22Rv1 (cell line): ENCODE data around the gene CBLB.

Experiments used
- H3K27ac ChIP-seq: fragments of 450-650 bp; 2 replicates; pipeline ENCODE4 v1.5.1; 2017
- ZFX ChIP-seq: fragments of 450-650 bp; IDR thresholded peaks from 2 replicates; pipeline ENCODE4 v1.6.1; 2017; ENCODE audit warnings: antibody characterized with exemption, borderline replicate concordance
- TF ChIP-seq, protein P1 (sequence below): fragments of 450-650 bp; IDR thresholded peaks from 2 replicates; pipeline ENCODE4 v1.5.1; 2017; ENCODE audit warnings: mild to moderate bottlenecking

CBLB gene

DNA sequence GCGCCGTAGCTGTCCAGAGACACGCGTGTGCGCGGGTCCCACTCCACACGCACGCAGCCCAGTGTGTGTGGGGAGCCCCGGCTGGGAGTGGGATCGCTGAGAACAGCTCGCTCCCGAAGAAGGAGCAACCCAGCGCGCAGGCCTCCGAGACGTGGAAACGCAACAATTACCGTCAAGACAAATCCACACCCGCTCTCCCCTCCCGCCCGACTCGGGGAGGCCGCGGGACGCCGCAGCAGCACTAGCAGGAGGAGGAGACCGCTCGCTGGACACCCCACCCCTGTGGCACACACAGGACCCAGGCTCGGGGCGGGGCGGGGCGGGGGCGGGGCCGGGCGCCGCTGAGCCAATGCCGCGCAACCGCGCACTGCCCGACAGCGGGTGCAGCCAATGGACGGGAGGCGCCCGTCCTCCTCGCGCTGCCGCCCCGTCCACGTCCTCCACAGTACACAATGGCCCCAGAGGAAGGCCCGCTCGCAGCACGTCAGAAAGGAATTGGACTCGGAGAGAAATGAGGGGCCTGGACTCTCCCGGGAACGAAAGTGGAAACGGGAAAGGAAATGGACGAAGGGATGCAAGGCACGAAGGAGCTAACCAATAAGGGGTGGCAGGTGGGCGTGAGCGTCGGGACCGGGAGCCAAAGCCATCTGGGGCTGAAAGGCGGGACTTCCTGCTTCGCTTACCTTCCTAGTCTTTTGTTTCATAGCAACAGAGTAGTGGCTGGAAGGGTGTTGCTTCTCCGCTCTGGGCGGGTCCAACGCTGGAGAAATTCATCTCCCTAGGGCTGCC, at the start of gene CBLB:
TSS of gene CBLB (minus strand) at position 271 of the 789 bp plus-strand sequence. CDS start 1,435 bp downstream, outside the sequence.
- TF ChIP-seq, protein P1, sequence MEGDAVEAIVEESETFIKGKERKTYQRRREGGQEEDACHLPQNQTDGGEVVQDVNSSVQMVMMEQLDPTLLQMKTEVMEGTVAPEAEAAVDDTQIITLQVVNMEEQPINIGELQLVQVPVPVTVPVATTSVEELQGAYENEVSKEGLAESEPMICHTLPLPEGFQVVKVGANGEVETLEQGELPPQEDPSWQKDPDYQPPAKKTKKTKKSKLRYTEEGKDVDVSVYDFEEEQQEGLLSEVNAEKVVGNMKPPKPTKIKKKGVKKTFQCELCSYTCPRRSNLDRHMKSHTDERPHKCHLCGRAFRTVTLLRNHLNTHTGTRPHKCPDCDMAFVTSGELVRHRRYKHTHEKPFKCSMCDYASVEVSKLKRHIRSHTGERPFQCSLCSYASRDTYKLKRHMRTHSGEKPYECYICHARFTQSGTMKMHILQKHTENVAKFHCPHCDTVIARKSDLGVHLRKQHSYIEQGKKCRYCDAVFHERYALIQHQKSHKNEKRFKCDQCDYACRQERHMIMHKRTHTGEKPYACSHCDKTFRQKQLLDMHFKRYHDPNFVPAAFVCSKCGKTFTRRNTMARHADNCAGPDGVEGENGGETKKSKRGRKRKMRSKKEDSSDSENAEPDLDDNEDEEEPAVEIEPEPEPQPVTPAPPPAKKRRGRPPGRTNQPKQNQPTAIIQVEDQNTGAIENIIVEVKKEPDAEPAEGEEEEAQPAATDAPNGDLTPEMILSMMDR = no peak
- no peak for TF ChIP-seq ZFX

DNA sequence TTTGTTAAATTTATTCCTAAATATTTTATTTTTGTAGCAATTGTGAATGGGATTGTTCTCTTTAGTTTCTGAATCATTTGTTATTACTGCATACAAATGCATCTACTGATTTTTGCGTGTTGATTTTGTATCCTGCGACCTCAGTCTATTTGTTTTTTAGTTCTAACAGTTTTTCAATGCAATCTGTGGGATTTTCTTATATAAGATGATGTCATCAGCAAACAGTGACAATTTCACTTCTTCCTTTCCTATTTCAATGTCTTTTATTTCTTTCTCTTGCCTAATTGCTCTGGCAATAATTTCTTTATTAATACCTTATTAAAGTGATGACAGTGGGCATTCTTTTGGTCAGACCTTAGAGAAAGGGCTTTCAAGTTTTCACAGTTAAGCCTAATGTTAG, 48.0 kb upstream of the CBLB start:
- TF ChIP-seq ZFX = no peak
- TF ChIP-seq, protein P1 = no peak
- H3K27ac ChIP-seq = no peak overlapping the region

More for the DNA sequence above, at the start of gene CBLB:
- H3K27ac ChIP-seq = peak within 1 kb of the TSS; percentile 82

DNA sequence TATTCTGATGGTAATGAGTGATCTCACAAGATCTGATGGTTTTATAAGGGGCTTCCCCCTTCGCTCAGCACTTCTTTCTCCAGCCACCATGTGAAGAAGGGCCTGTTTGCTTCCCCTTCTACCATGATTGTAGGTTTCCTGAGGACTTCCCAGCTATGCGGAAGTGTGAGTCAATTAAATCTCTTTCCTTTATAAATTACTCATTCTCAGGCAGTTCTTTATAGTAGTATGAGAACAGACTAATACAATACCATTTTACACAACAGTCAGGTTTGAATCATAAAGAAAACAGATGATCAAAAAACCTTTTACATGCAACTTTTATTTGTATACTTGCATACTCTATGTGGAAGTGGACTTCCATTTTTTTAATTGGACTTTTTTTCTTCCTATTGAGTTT, 46.7 kb upstream of the CBLB start:
- TF ChIP-seq, protein P1 = no peak
- TF ChIP-seq ZFX = no peak
- H3K27ac ChIP-seq = no peak overlapping the region

DNA sequence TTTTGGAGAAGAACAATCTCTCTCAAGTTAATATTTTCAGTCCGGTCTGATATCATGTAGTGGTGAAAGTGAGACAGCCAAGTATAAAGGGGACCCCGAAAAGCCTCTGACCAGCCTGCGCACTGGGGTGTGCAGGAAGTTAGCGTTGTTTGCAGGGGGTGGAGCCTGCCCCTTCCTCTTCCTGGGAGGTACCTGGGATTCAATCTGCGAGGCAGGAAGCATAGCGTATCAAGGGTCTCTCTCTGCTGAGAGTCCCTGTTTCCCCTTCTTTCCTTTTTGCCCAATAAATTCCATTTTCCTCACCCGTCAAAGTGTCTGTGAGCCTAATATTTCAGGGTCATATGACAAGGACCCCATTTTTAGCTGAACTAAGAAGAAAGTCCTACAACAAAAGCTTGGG, 44.8 kb upstream of the CBLB start:
- no peak overlapping the region for H3K27ac ChIP-seq
- TF ChIP-seq ZFX = no peak
- TF ChIP-seq, protein P1 = no peak

DNA sequence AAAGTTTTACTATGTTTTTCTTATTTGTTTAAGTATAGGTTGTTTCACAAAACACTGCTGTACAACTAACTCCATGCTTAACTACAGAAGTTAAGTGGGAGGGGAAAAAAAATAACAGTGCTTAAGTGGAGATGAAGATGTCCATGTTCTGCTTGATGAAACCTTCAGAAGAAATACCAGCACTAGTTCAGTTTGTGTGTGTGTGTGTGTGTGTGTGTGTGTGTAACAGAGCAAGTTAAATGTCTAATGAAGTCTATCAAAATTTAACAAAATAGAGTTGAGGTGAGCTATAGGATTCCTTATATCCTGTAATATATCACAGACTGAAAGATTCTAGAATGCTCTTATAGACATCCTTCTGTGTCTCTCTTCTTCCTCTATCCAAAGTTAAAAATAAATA, 44.1 kb upstream of the CBLB start:
- H3K27ac ChIP-seq = no peak overlapping the region
- TF ChIP-seq ZFX = no peak
- TF ChIP-seq, protein P1 = no peak

DNA sequence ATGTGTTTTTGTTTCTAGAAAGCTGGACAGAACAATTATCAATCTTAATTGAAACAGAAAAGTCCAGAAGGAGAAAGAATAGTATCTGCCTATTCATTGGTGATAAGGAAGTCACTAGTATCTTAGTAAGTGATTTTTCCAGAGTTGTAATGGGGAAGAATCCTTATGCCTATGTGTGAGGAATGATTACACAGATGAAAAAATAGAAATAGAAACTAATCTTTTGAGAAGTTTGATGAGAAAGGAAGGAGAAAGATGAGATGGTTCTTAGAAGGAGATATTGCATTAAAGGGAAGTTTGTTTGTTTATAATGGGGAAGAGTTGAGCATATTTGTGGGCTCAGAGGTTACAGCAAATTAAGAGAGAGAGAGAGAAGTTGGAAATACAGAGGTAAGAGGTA, 42.7 kb upstream of the CBLB start:
- TF ChIP-seq, protein P1 = no peak
- no peak for TF ChIP-seq ZFX
- H3K27ac ChIP-seq = no peak overlapping the region

DNA sequence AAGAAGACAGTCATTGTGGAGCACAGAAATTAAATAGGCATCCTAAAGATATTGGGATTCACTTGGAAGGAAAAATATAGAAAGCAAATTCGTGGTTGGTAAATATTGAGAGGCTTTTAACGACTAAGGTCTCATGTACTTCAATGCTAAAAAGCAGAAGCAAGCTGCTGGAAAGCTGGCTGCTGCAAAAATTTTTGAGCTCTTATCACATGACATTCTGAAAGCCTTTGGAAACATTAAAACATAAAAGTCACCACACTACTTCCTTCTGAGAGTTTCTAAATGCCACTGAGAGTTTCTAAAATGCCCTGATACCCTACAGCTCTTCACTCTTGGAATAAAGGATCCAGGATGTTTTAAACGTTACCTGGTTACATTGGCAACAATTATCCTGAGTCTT, 39.0 kb upstream of the CBLB start:
- no peak overlapping the region for H3K27ac ChIP-seq
- TF ChIP-seq ZFX = no peak
- TF ChIP-seq, protein P1 = no peak
